H9 (cell line): ENCODE results near the gene MRPS34. TPM values are rescaled to one million over a fixed set of nuclear protein-coding genes. Genes with fewer than 3 reads are reported as not detected.

Source experiments
- DNase-seq: peaks from one replicate; pipeline ENCODE4 v3.0.0-alpha.2; 2017
- H2AFZ ChIP-seq: one replicate; pipeline ENCODE4 v1.6.1; 2013; ENCODE audit warnings: mild to moderate bottlenecking, low read length, control low read depth, moderate library complexity
- H2AK5ac ChIP-seq: 2 replicates; pipeline ENCODE4 v1.6.1; 2013; ENCODE audit warnings: low read length, control low read depth, mixed read lengths; ENCODE audit not compliant: insufficient read length
- H2BK120ac ChIP-seq: one replicate; pipeline ENCODE4 v1.6.1; 2013; ENCODE audit warnings: low read depth, mild to moderate bottlenecking, low read length, control low read depth, inconsistent platforms; ENCODE audit not compliant: poor library complexity, severe bottlenecking
- H2BK12ac ChIP-seq: 2 replicates; pipeline ENCODE4 v1.6.1; 2013; ENCODE audit warnings: low read length, control low read depth, mixed read lengths, low read depth; ENCODE audit not compliant: insufficient read length
- H2BK15ac ChIP-seq: 2 replicates; pipeline ENCODE4 v1.6.1; 2013; ENCODE audit warnings: low read depth, low read length, control low read depth
- H2BK20ac ChIP-seq: one replicate; pipeline ENCODE4 v1.6.1; 2013; ENCODE audit warnings: low read depth, mild to moderate bottlenecking, low read length, control low read depth, inconsistent platforms; ENCODE audit not compliant: poor library complexity, severe bottlenecking
- H2BK5ac ChIP-seq: 2 replicates; pipeline ENCODE4 v1.6.1; 2013; ENCODE audit warnings: low read length, control low read depth, mixed read lengths; ENCODE audit not compliant: insufficient read length
- H3K14ac ChIP-seq: 2 replicates; pipeline ENCODE4 v1.6.1; 2013; ENCODE audit warnings: low read length, control low read depth; ENCODE audit not compliant: insufficient read depth
- H3K18ac ChIP-seq: 2 replicates; pipeline ENCODE4 v1.6.1; 2013; ENCODE audit warnings: low read depth, mild to moderate bottlenecking, mixed read lengths, low read length, control low read depth; ENCODE audit not compliant: insufficient read length
- H3K23ac ChIP-seq: 2 replicates; pipeline ENCODE4 v1.6.1; 2013; ENCODE audit warnings: low read length, control low read depth, mixed read lengths, low read depth; ENCODE audit not compliant: insufficient read length
- H3K23me2 ChIP-seq: 2 replicates; pipeline ENCODE4 v1.6.1; 2013; ENCODE audit warnings: low read depth, mild to moderate bottlenecking, mixed read lengths, low read length, control low read depth; ENCODE audit not compliant: insufficient read length, poor library complexity, severe bottlenecking
- H3K27ac ChIP-seq: 2 replicates; pipeline ENCODE4 v1.5.1; 2013; ENCODE audit warnings: low read length, control low read depth, mixed read lengths, low read depth; ENCODE audit not compliant: insufficient read length
- H3K27me3 ChIP-seq: 2 replicates; pipeline ENCODE4 v1.6.1; 2013; ENCODE audit warnings: low read length, control low read depth, inconsistent platforms; ENCODE audit not compliant: insufficient read depth
- H3K4ac ChIP-seq: 2 replicates; pipeline ENCODE4 v1.6.1; 2013; ENCODE audit warnings: low read depth, mild to moderate bottlenecking, control low read depth, inconsistent platforms, low read length, moderate library complexity
- H3K4me1 ChIP-seq: 2 replicates; pipeline ENCODE4 v1.6.1; 2013; ENCODE audit warnings: low read length, control low read depth, inconsistent platforms; ENCODE audit not compliant: insufficient read depth
- H3K4me2 ChIP-seq: 2 replicates; pipeline ENCODE4 v1.6.1; 2013; ENCODE audit warnings: low read length, control low read depth, mixed read lengths; ENCODE audit not compliant: insufficient read length, insufficient read depth
- H3K56ac ChIP-seq: 2 replicates; pipeline ENCODE4 v1.6.1; 2013; ENCODE audit warnings: low read depth, mild to moderate bottlenecking, mixed read lengths, low read length, control low read depth; ENCODE audit not compliant: insufficient read length
- H3K79me1 ChIP-seq: 2 replicates; pipeline ENCODE4 v1.6.1; 2013; ENCODE audit warnings: low read depth, mild to moderate bottlenecking, moderate library complexity, low read length, control low read depth, inconsistent platforms; ENCODE audit not compliant: insufficient read depth, poor library complexity, severe bottlenecking
- H3K79me2 ChIP-seq: 2 replicates; pipeline ENCODE4 v1.6.1; 2013; ENCODE audit warnings: low read length, control low read depth, inconsistent platforms; ENCODE audit not compliant: insufficient read depth
- H3K9ac ChIP-seq: 2 replicates; pipeline ENCODE4 v1.6.1; 2013; ENCODE audit warnings: low read length, control low read depth, mixed read lengths; ENCODE audit not compliant: insufficient read length; ENCODE audit errors: extremely low read depth
- H3K9me3 ChIP-seq: one replicate; pipeline ENCODE4 v1.6.1; 2013; ENCODE audit warnings: low read depth, low read length, inconsistent platforms; ENCODE audit not compliant: control insufficient read depth
- H3T11ph ChIP-seq: one replicate; pipeline ENCODE4 v1.6.1; 2013; ENCODE audit warnings: mild to moderate bottlenecking, low read length, control low read depth, inconsistent platforms
- H4K20me1 ChIP-seq: one replicate; pipeline ENCODE4 v1.6.1; 2013; ENCODE audit not compliant: control insufficient read depth, insufficient read length, insufficient read depth
- H4K5ac ChIP-seq: 2 replicates; pipeline ENCODE4 v1.6.1; 2013; ENCODE audit warnings: low read depth, mild to moderate bottlenecking, mixed read lengths, low read length, control low read depth; ENCODE audit not compliant: insufficient read length
- H4K8ac ChIP-seq: replicated peaks from 2 replicates; pipeline ENCODE4 v1.6.1; 2013; ENCODE audit warnings: low read length, control low read depth, mixed read lengths, low read depth; ENCODE audit not compliant: insufficient read length
- H4K91ac ChIP-seq: 2 replicates; pipeline ENCODE4 v1.6.1; 2013; ENCODE audit warnings: low read depth, mild to moderate bottlenecking, moderate library complexity, mixed read lengths, low read length, control low read depth; ENCODE audit not compliant: insufficient read length
- H3K27ac Mint-ChIP-seq, 3 experiments: 2 replicates in 2 of 3; 3 replicates in 1 of 3; pipeline ENCODE4 v1.8.0; 2020 to 2021; ENCODE audit warnings: mixed read lengths in 3 of 3, mild to moderate bottlenecking in 1 of 3, moderate library complexity in 1 of 3
- H3K27me3 Mint-ChIP-seq: 2 replicates; pipeline ENCODE4 v1.8.0; 2021; ENCODE audit warnings: low read depth, mild to moderate bottlenecking, moderate library complexity, mixed read lengths
- H3K36me3 Mint-ChIP-seq, 3 experiments: 2 replicates in 2 of 3; 3 replicates in 1 of 3; pipeline ENCODE4 v1.8.0; 2020 to 2021; ENCODE audit warnings: low read depth in 3 of 3, mixed read lengths in 3 of 3; ENCODE audit not compliant: insufficient read depth in 1 of 3
- H3K4me1 Mint-ChIP-seq, 2 experiments: 2 replicates each; pipeline ENCODE4 v1.8.0; 2020; ENCODE audit warnings: mixed read lengths in 2 of 2
- H3K4me3 Mint-ChIP-seq, 2 experiments: 2 replicates in 1 of 2; 3 replicates in 1 of 2; pipeline ENCODE4 v1.8.0; 2020 to 2021; ENCODE audit warnings: mild to moderate bottlenecking in 2 of 2, mixed read lengths in 2 of 2, moderate library complexity in 1 of 2
- H3K9me3 Mint-ChIP-seq, 2 experiments: 2 replicates in 1 of 2; 3 replicates in 1 of 2; pipeline ENCODE4 v1.8.0; 2020; ENCODE audit warnings: mild to moderate bottlenecking in 2 of 2, mixed read lengths in 2 of 2, moderate library complexity in 1 of 2
- CTCF ChIP-seq: fragments of 200-600 bp; sonication (generic); conservative IDR thresholded peaks from 3 replicates; pipeline ENCODE4 v1.8.0; 2021; ENCODE audit warnings: antibody characterized with exemption, mild to moderate bottlenecking
- WGBS: extraction: QIAGEN DNeasy Blood & Tissue Kit; methylation state at CpG from one replicate; pipeline ENCODE4 v1.1.7; 2013; ENCODE audit warnings: missing lambda C conversion rate, low lambda C conversion rate, mixed read lengths; ENCODE audit not compliant: insufficient read length; ENCODE audit errors: extremely low coverage; 5-methylcytosine and 5-hydroxymethylcytosine counted together
- total RNA-seq: library from RNA; stranded (reverse); gene quantifications from 2 replicates; pipeline ENCODE4 v1.2.1, GENCODE V29; 2021

The MRPS34 gene
- total RNA-seq, 1 experiment from 2014 or later: 205 TPM

GRCh38 chr16:1760911-1761310, 12.0 kb downstream of the MRPS34 start:
- no peak overlapping the region for H2AK5ac ChIP-seq
- no peaks in the 10 kb centered on the region for H3K79me2 ChIP-seq
- H4K20me1 ChIP-seq: no peaks in the 10 kb centered on the region
- H3K27ac ChIP-seq: no peak overlapping the region
- H3K4me2 ChIP-seq: no peak overlapping the region
- no peak overlapping the region for H3K23ac ChIP-seq
- no peak overlapping the region for H2AFZ ChIP-seq
- Mint-ChIP-seq H3K4me1 (no peaks in the 10 kb centered on the region), H3K27me3 (no peaks in the 10 kb centered on the region), H3K27ac (no peak overlapping the region), H3K9me3 (no peaks in the 10 kb centered on the region), H3K36me3 (peaks cover 5 to 19% (median 11%) of the 10 kb centered on the region in 3 experiments; a peak in 6 of 7 replicates), H3K4me3 (no peak overlapping the region; a peak in 1 of 5 replicates)
- no peaks in the 10 kb centered on the region for H3K9me3 ChIP-seq
- H4K8ac ChIP-seq: no peak overlapping the region
- H3K14ac ChIP-seq: no peak overlapping the region
- no peak overlapping the region for H2BK15ac ChIP-seq
- no peak overlapping the region for H2BK120ac ChIP-seq
- peaks cover 3% of the 10 kb centered on the region for H3K23me2 ChIP-seq
- H3K56ac ChIP-seq: no peak overlapping the region
- H3K9ac ChIP-seq: no peak overlapping the region
- no peak overlapping the region for H3K4ac ChIP-seq
- no peak overlapping the region for H3T11ph ChIP-seq
- no peaks in the 10 kb centered on the region for H3K4me1 ChIP-seq
- H3K27me3 ChIP-seq: no peaks in the 10 kb centered on the region
- H2BK12ac ChIP-seq: no peak overlapping the region
- no peak overlapping the region for H4K5ac ChIP-seq
- no peaks in the 10 kb centered on the region for H3K79me1 ChIP-seq
- no peak overlapping the region for H2BK5ac ChIP-seq
- H4K91ac ChIP-seq: no peak overlapping the region
- TF ChIP-seq CTCF: no peak
- no peak overlapping the region for H2BK20ac ChIP-seq
- DNase-seq: no peak
- no CpG with 5 or more reads among the region's 15 CpGs for WGBS
- H3K18ac ChIP-seq: no peak overlapping the region
